ENCODE results near the gene IL34. TPM values are rescaled to one million over a fixed set of nuclear protein-coding genes. Genes with fewer than 3 reads are reported as not detected.

Gene IL34
- total and polyA plus RNA-seq, 2 of the 13 experiments (the other 11 are each of a cell fraction or from before 2014, with no cell fraction given) = 1.2 to 1.3 TPM

GRCh38 chr16:70683146-70683944 lies 37.0 kb downstream of the IL34 start (continued):
- TF ChIP-seq MTF2 (CRISPR knock-in tag; IDR thresholded peaks at IDR 0.05; ENCODE audit: borderline replicate concordance) (no peak), BORCS8-MEF2B (CRISPR knock-in tag; IDR thresholded peaks at IDR 0.05) (0 out of 2 replicates have a peak, but pooled peaks have one; percentile 24), FIP1L1 (IDR thresholded peaks at IDR 0.05; ENCODE audit: borderline replicate concordance, insufficient read depth, low read depth, low read length) (no peak), FOSL2 (CRISPR knock-in tag; IDR thresholded peaks at IDR 0.05) (peak; percentile 0), PAWR (CRISPR knock-in tag; IDR thresholded peaks at IDR 0.05; ENCODE audit: borderline replicate concordance) (no peak), ZNF263 (CRISPR knock-in tag; IDR thresholded peaks at IDR 0.05) (peak; percentile 10; the same call in 1 of the 2 replicates), ZBTB49 (CRISPR knock-in tag; IDR thresholded peaks at IDR 0.05; ENCODE audit: borderline replicate concordance) (no peak), AKAP8 (CRISPR knock-in tag; IDR thresholded peaks at IDR 0.05) (peak; percentile 41), ZNF503 (CRISPR knock-in tag; IDR thresholded peaks at IDR 0.05) (peak; percentile 55; the same call in 1 of the 2 replicates), FOXJ3 (CRISPR knock-in tag; IDR thresholded peaks at IDR 0.05; ENCODE audit: borderline replicate concordance) (peak; percentile 78), SOX13 (IDR thresholded peaks at IDR 0.05) (no peak), SOX13 (CRISPR knock-in tag; conservative IDR thresholded peaks at IDR 0.05 in 1 of 2, IDR thresholded peaks at IDR 0.05 in 1 of 2) (peak in 1 of 2 experiments; percentile 64; a peak in 1 of 4 replicates), HIVEP1 (CRISPR knock-in tag; IDR thresholded peaks at IDR 0.05) (no peak)
- TF ChIP-seq, protein P1, sequence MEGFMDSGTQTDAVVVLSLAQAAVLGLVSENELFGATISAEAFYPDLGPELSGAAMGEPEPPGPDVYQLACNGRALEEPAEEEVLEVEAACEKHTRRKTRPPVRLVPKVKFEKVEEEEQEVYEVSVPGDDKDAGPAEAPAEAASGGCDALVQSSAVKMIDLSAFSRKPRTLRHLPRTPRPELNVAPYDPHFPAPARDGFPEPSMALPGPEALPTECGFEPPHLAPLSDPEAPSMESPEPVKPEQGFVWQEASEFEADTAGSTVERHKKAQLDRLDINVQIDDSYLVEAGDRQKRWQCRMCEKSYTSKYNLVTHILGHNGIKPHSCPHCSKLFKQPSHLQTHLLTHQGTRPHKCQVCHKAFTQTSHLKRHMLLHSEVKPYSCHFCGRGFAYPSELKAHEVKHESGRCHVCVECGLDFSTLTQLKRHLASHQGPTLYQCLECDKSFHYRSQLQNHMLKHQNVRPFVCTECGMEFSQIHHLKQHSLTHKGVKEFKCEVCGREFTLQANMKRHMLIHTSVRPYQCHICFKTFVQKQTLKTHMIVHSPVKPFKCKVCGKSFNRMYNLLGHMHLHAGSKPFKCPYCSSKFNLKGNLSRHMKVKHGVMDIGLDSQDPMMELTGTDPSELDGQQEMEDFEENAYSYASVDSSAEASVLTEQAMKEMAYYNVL (CRISPR knock-in tag; IDR thresholded peaks at IDR 0.05; ENCODE audit: borderline replicate concordance) = no peak
- TF ChIP-seq, protein P2, sequence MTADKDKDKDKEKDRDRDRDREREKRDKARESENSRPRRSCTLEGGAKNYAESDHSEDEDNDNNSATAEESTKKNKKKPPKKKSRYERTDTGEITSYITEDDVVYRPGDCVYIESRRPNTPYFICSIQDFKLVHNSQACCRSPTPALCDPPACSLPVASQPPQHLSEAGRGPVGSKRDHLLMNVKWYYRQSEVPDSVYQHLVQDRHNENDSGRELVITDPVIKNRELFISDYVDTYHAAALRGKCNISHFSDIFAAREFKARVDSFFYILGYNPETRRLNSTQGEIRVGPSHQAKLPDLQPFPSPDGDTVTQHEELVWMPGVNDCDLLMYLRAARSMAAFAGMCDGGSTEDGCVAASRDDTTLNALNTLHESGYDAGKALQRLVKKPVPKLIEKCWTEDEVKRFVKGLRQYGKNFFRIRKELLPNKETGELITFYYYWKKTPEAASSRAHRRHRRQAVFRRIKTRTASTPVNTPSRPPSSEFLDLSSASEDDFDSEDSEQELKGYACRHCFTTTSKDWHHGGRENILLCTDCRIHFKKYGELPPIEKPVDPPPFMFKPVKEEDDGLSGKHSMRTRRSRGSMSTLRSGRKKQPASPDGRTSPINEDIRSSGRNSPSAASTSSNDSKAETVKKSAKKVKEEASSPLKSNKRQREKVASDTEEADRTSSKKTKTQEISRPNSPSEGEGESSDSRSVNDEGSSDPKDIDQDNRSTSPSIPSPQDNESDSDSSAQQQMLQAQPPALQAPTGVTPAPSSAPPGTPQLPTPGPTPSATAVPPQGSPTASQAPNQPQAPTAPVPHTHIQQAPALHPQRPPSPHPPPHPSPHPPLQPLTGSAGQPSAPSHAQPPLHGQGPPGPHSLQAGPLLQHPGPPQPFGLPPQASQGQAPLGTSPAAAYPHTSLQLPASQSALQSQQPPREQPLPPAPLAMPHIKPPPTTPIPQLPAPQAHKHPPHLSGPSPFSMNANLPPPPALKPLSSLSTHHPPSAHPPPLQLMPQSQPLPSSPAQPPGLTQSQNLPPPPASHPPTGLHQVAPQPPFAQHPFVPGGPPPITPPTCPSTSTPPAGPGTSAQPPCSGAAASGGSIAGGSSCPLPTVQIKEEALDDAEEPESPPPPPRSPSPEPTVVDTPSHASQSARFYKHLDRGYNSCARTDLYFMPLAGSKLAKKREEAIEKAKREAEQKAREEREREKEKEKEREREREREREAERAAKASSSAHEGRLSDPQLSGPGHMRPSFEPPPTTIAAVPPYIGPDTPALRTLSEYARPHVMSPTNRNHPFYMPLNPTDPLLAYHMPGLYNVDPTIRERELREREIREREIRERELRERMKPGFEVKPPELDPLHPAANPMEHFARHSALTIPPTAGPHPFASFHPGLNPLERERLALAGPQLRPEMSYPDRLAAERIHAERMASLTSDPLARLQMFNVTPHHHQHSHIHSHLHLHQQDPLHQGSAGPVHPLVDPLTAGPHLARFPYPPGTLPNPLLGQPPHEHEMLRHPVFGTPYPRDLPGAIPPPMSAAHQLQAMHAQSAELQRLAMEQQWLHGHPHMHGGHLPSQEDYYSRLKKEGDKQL (CRISPR knock-in tag; IDR thresholded peaks at IDR 0.05; ENCODE audit: low read depth) = no peak
